ENCODE data around the gene OPTC. TPM values are rescaled to one million over a fixed set of nuclear protein-coding genes. Genes with fewer than 3 reads are reported as not detected.
"Not testable (repeated sequence)": the region's sequence is repeated elsewhere in the genome, so short reads cannot be mapped to it uniquely, and the experiment has no call there.

Gene OPTC
- total and polyA plus RNA-seq, 7 donors = not detected

DNA sequence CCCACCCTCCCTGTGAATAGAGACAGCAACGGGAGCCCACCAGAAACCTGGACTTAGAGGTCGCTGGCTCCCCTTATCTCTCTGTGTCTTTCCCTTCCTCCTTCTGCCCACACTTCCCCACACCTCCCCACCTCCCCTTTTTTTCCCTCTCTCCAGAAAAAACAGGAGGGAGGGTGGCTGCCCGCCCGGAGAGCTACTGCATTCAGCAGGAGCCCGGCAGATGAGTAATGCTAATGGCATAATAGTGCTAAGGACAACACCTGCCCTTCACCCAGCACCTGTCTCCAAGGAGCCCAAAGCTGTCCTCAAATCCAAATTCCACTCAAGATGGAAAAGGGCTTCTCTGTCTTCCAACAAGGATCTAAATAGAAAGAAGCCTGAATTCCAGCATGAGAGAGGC lies 29.7 kb upstream of the OPTC start:
- Histone ChIP-seq H3K36me3 (no peaks in the 10 kb centered on the region), H3K4me3 (no peak overlapping the region), H3K9me3 (no peaks in the 10 kb centered on the region), H3K27ac (peak overlapping the region; percentile 89 to 95 (median 94)), H3K4me1 (peaks cover 0 to 68% (median 60%) of the 10 kb centered on the region in 4 donors), H3K27me3 (no peaks in the 10 kb centered on the region)
- TF ChIP-seq, protein P1, sequence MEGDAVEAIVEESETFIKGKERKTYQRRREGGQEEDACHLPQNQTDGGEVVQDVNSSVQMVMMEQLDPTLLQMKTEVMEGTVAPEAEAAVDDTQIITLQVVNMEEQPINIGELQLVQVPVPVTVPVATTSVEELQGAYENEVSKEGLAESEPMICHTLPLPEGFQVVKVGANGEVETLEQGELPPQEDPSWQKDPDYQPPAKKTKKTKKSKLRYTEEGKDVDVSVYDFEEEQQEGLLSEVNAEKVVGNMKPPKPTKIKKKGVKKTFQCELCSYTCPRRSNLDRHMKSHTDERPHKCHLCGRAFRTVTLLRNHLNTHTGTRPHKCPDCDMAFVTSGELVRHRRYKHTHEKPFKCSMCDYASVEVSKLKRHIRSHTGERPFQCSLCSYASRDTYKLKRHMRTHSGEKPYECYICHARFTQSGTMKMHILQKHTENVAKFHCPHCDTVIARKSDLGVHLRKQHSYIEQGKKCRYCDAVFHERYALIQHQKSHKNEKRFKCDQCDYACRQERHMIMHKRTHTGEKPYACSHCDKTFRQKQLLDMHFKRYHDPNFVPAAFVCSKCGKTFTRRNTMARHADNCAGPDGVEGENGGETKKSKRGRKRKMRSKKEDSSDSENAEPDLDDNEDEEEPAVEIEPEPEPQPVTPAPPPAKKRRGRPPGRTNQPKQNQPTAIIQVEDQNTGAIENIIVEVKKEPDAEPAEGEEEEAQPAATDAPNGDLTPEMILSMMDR (IDR thresholded peaks at IDR 0.05) = no peak
- no peak for TF ChIP-seq POLR2AphosphoS5 (IDR thresholded peaks at IDR 0.05)
- TF ChIP-seq POLR2A (IDR thresholded peaks at IDR 0.05) = no peak
- TF ChIP-seq EP300 (IDR thresholded peaks at IDR 0.05) = no peak
- no peak for DNase-seq
- intact Hi-C loops (cut with DNase I) = loop anchor here (1.0 to 2.0 kb wide), 2 partner anchors 23 to 186 kb away; no protein-coding TSS in a partner anchor
- WGBS, 2 donors = 69 to 70% methylated on average over 5 of the region's 5 CpGs

DNA sequence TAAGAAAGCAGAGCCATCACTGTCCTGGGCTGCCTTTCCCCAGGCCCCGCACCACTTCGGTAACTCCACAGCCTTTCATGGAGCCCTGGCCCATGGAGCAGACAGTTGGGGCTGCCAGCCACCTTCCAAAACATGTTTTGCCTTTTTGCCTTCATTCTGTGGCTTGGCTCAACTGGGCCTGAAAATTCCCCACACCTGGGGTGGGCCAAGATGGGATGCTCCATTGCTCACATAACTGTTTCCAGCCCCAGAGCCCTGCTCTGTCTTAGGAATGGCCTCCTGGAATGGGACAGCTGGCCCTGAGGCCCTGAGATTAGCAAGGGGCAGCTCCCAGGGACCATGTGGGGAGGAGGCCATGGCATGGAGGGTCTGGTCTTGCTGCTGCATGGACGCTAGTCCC lies 29.2 kb upstream of the OPTC start:
- Histone ChIP-seq H3K9me3 (no peaks in the 10 kb centered on the region), H3K27me3 (no peaks in the 10 kb centered on the region), H3K4me3 (no peak overlapping the region), H3K36me3 (no peaks in the 10 kb centered on the region), H3K4me1 (peaks cover 0 to 68% (median 60%) of the 10 kb centered on the region in 4 donors), H3K27ac (peak overlapping the region; percentile 89 to 95 (median 94))
- peak; percentile 59 for DNase-seq
- WGBS, 2 donors = 94% methylated on average over 3 of the region's 3 CpGs
- intact Hi-C loops (cut with DNase I) = loop anchor here (1.0 to 2.0 kb wide), 2 partner anchors 22 to 186 kb away; no protein-coding TSS in a partner anchor
- no peak for TF ChIP-seq EP300 (IDR thresholded peaks at IDR 0.05)
- no peak for TF ChIP-seq POLR2AphosphoS5 (IDR thresholded peaks at IDR 0.05)
- TF ChIP-seq, protein P1 (IDR thresholded peaks at IDR 0.05) = no peak

DNA sequence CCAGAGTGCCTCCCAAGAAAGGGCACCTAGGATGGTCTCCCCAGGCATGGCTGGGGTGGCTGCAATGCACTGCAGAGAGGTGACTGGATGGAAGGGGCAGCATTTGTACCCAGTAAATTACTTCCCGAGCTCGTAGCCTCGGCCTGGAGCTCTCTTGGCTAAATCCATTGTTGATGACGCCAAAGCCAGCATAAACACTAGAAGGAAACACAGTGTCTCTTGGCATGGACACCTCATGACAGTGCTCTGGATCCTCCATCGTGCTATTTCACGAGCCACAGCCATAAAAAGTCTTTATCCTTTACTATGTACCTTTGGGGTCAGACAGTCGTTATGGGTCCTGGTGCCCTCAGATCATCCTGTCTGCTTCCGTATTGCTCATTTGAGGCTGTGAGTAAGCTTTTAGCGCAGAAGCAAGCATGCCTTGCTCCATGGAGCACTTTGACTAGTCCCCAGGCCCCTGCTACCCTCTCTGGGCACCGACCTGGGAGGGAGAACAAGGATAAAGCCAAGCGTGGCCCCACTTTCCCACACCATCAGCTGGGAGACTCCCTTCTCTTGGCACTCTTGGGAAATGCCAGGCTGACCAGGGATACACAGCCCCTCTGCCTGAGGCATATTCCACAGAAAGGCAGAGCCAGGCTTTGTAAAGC lies 28.7 kb upstream of the OPTC start:
- DNase-seq = peak; percentile 95
- Histone ChIP-seq H3K27me3 (no peaks in the 10 kb centered on the region), H3K27ac (peak overlapping the region; percentile 89 to 95 (median 94)), H3K36me3 (no peaks in the 10 kb centered on the region), H3K9me3 (no peaks in the 10 kb centered on the region), H3K4me1 (peaks cover 0 to 68% (median 60%) of the 10 kb centered on the region in 4 donors), H3K4me3 (no peak overlapping the region)
- 80 to 87% methylated on average over 11 of the region's 11 CpGs for WGBS, 2 donors
- TF ChIP-seq EP300 (IDR thresholded peaks at IDR 0.05) (peak; percentile 99 to 100 (median 100)), POLR2AphosphoS5 (IDR thresholded peaks at IDR 0.05) (peak; percentile 88 to 95 (median 92))
- TF ChIP-seq, protein P1 (IDR thresholded peaks at IDR 0.05) = no peak
- intact Hi-C loops (cut with DNase I) = loop anchor here (2.0 kb wide), 1 partner anchor 22 kb away; no protein-coding TSS in a partner anchor

DNA sequence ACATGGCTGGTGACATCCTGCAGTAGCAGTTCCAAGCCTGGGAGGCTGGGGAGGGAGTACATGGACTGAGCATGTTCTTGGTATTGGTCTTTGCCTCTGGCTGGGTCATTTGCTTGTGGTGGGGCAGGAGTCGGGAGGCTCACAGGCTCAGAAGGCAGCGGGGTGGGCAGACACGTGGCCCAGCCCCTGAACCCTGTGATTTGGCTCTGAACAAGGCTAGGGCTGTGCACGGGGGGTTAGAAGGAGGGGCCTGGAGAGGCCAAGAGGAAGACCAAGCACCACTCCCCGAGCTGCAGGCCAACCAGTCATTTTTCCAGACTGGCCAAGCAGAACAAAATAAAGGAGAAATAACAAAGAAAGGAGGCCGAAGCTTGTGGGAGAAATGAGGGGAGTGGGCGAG lies 28.0 kb upstream of the OPTC start:
- H3K27me3 ChIP-seq = no peaks in the 10 kb centered on the region
- no peak overlapping the region for H3K4me3 ChIP-seq
- WGBS, 2 donors = 53 to 56% methylated on average over 7 of the region's 7 CpGs
- DNase-seq = peak; percentile 92
- TF ChIP-seq EP300 (IDR thresholded peaks at IDR 0.05) (peak in 1 of 4 donors; percentile 43), POLR2A (IDR thresholded peaks at IDR 0.05) (no peak), POLR2AphosphoS5 (IDR thresholded peaks at IDR 0.05) (peak; percentile 7 to 63 (median 32))
- TF ChIP-seq, protein P1 (IDR thresholded peaks at IDR 0.05) = no peak
- H3K36me3 ChIP-seq = no peaks in the 10 kb centered on the region
- no peaks in the 10 kb centered on the region for H3K9me3 ChIP-seq
- H3K4me1 ChIP-seq = peaks cover 0 to 68% (median 60%) of the 10 kb centered on the region in 4 donors
- peak overlapping the region; percentile 89 to 95 (median 94) for H3K27ac ChIP-seq
- intact Hi-C loops (cut with DNase I) = loop anchor here (2.0 kb wide), 1 partner anchor 21 kb away; no protein-coding TSS in a partner anchor

DNA sequence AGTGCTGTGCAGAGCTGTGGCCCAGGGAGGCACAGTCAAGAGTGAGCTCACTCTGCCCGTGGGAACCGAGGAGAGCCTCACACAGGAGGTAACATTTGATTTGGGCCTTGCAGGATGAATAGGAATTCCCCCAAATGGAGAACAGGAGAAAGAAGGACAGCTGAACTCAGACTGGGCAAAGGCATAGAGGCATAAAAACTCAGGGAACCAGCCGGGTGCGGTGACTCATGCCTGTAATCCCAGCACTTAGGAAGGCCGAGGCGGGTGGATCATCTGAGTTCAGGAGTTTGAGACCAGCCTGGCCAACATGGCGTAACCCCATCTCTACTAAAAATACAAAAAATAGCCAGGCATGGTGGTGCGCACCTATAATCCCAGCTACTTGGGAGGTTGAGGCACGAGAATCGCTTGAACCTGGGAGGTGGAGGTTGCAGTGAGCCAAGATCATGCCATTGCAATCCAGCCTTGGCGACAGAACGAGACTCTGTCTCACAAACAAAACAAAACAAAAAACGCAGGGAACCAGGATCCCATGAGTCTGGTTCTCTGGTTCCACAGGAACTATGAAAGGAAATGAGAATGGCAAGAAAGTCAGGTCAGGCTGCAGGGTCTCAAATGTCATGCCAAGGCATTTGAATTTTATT lies 26.9 kb upstream of the OPTC start:
- intact Hi-C loops (cut with DNase I); DNase-seq; H3K36me3 ChIP-seq; H3K27me3 ChIP-seq; H3K4me3 ChIP-seq; H3K9me3 ChIP-seq: not testable (repeated sequence)
- Histone ChIP-seq H3K4me1 (peaks cover 0 to 65% (median 60%) of the 10 kb centered on the region in 4 donors), H3K27ac (peak overlapping the region; percentile 89 to 95 (median 94))
- WGBS, 2 donors = 85 to 86% methylated on average over 13 of the region's 13 CpGs

All from sigmoid colon (tissue), 7 donors.